Nephron (organoid): ENCODE data around the gene GRAP.

Experiments
- H3K27ac Mint-ChIP-seq, 3 experiments: 2 replicates each; pipeline ENCODE4 v1.8.0; 2020; ENCODE audit warnings: mixed read lengths in 3 of 3, mild to moderate bottlenecking in 2 of 3, moderate library complexity in 1 of 3
- H3K27me3 Mint-ChIP-seq: 2 replicates; pipeline ENCODE4 v1.8.0; 2021; ENCODE audit warnings: low read depth, mild to moderate bottlenecking, moderate library complexity, mixed read lengths
- H3K36me3 Mint-ChIP-seq: 2 replicates; pipeline ENCODE4 v1.8.0; 2020; ENCODE audit warnings: low read depth, mixed read lengths
- H3K4me1 Mint-ChIP-seq: 2 replicates; pipeline ENCODE4 v1.8.0; 2020; ENCODE audit warnings: mixed read lengths
- H3K4me3 Mint-ChIP-seq, 3 experiments: 2 replicates each; pipeline ENCODE4 v1.8.0; 2020; ENCODE audit warnings: mild to moderate bottlenecking in 3 of 3, mixed read lengths in 3 of 3, moderate library complexity in 2 of 3
- H3K9me3 Mint-ChIP-seq: 2 replicates; pipeline ENCODE4 v1.8.0; 2020; ENCODE audit warnings: mixed read lengths
- CTCF ChIP-seq, 3 experiments: fragments of 200-600 bp; sonication (generic); IDR thresholded peaks; one replicate each; pipeline ENCODE4 v1.5.0; 2021; ENCODE audit warnings: antibody characterized with exemption in 3 of 3; ENCODE audit not compliant: unreplicated experiment in 3 of 3

Gene GRAP

GRCh38 chr17:18999394-18999793 lies 47.4 kb downstream of the GRAP start:
- H3K36me3 Mint-ChIP-seq: peaks cover 10% of the 10 kb centered on the region
- peaks cover 8% of the 10 kb centered on the region for H3K4me1 Mint-ChIP-seq
- no peak overlapping the region for H3K4me3 Mint-ChIP-seq
- peaks cover 11% of the 10 kb centered on the region for H3K27me3 Mint-ChIP-seq
- H3K9me3 Mint-ChIP-seq: peaks cover 12% of the 10 kb centered on the region
- no peak for TF ChIP-seq CTCF (IDR thresholded peaks at IDR 0.05; ENCODE audit: unreplicated experiment in 3 of 3)
- no peak overlapping the region for H3K27ac Mint-ChIP-seq

GRCh38 chr17:18997650-18998196 lies 49.0 kb downstream of the GRAP start:
- no peak for TF ChIP-seq CTCF (IDR thresholded peaks at IDR 0.05; ENCODE audit: unreplicated experiment in 3 of 3)
- peaks cover 15% of the 10 kb centered on the region for H3K4me1 Mint-ChIP-seq
- peaks cover 10% of the 10 kb centered on the region for H3K36me3 Mint-ChIP-seq
- H3K9me3 Mint-ChIP-seq: peaks cover 16% of the 10 kb centered on the region
- H3K4me3 Mint-ChIP-seq: no peak overlapping the region
- peak overlapping the region in 1 of 3 experiments; percentile 39 for H3K27ac Mint-ChIP-seq
- peaks cover 6% of the 10 kb centered on the region for H3K27me3 Mint-ChIP-seq

GRCh38 chr17:18996458-18996857 lies 50.3 kb downstream of the GRAP start:
- H3K36me3 Mint-ChIP-seq: peaks cover 10% of the 10 kb centered on the region
- TF ChIP-seq CTCF (IDR thresholded peaks at IDR 0.05; ENCODE audit: unreplicated experiment in 3 of 3): no peak
- no peaks in the 10 kb centered on the region for H3K27me3 Mint-ChIP-seq
- peak overlapping the region in 1 of 3 experiments; percentile 68 for H3K27ac Mint-ChIP-seq
- H3K9me3 Mint-ChIP-seq: peaks cover 16% of the 10 kb centered on the region
- H3K4me3 Mint-ChIP-seq: no peak overlapping the region
- peaks cover 7% of the 10 kb centered on the region for H3K4me1 Mint-ChIP-seq

GRCh38 chr17:18995220-18995619 lies 51.5 kb downstream of the GRAP start:
- Mint-ChIP-seq H3K4me1 (peaks cover 7% of the 10 kb centered on the region), H3K9me3 (peaks cover 16% of the 10 kb centered on the region), H3K27me3 (no peaks in the 10 kb centered on the region), H3K4me3 (no peak overlapping the region), H3K27ac (peak overlapping the region in 1 of 3 experiments; percentile 97), H3K36me3 (peaks cover 10% of the 10 kb centered on the region)
- TF ChIP-seq CTCF (IDR thresholded peaks at IDR 0.05; ENCODE audit: unreplicated experiment in 3 of 3): no peak

- no peaks in the 10 kb centered on the region for H3K27me3 Mint-ChIP-seq
- peaks cover 7% of the 10 kb centered on the region for H3K4me1 Mint-ChIP-seq
These were observed 52.1 kb downstream of the GRAP start for GRCh38 chr17:18994631-18995030.

More at GRCh38 chr17:18994631-18995030, 52.1 kb downstream of the GRAP start:
- Mint-ChIP-seq H3K9me3 (peaks cover 16% of the 10 kb centered on the region), H3K4me3 (no peak overlapping the region), H3K36me3 (peaks cover 10% of the 10 kb centered on the region), H3K27ac (peak overlapping the region; percentile 79 to 97 (median 94))
- TF ChIP-seq CTCF (IDR thresholded peaks at IDR 0.05; ENCODE audit: unreplicated experiment in 3 of 3): no peak
